Right renal cortex interstitium (tissue), 3 donors: ENCODE data around the gene PCDHB3. TPM values are rescaled to one million over a fixed set of nuclear protein-coding genes. Genes with fewer than 3 reads are reported as not detected.
"Not testable (repeated sequence)": the region's sequence is repeated elsewhere in the genome, so short reads cannot be mapped to it uniquely, and the experiment has no call there.

ENCODE experiments used
- DNase-seq, 3 donors: peaks; one replicate each; pipeline ENCODE4 v3.0.0-alpha.2; 2013; ENCODE audit warnings: low read depth in 3 of 3, low spot score in 2 of 3
- polyA plus RNA-seq, 3 donors: library from polyadenylated mRNA; unstranded; fragments of 120-200 nt; gene quantifications; one replicate each; pipeline ENCODE4 v1.2.1, GENCODE V29; 2013; ENCODE audit not compliant: insufficient read length in 3 of 3

Gene PCDHB3
- polyA plus RNA-seq, 3 donors = 2.6 to 4.0 (median 3.4) TPM

GRCh38 chr5:141135030-141135717 is 34.9 kb downstream of the PCDHB3 start, which contains the start of gene PCDHB5:
Gene PCDHB5, plus strand, starts transcription at chr5:141135206. Its CDS starts 229 bp downstream, at chr5:141135435.
- peak in 1 of 3 donors; percentile 8 for DNase-seq

GRCh38 chr5:141135718-141136266 is 35.5 kb downstream of the PCDHB3 start:
- DNase-seq = no peak

- not testable (repeated sequence) for DNase-seq
Observed at GRCh38 chr5:141137346-141137745, 37.1 kb downstream of the PCDHB3 start.

- peak in 1 of 3 donors; percentile 3 for DNase-seq
Observed at GRCh38 chr5:141149812-141150211, 49.5 kb downstream of the PCDHB3 start, which contains the start of gene PCDHB6. Gene PCDHB6, plus strand, starts transcription at chr5:141150057. Its CDS starts 201 bp downstream, at chr5:141150258.

GRCh38 chr5:141150224-141150992 is 50.1 kb downstream of the PCDHB3 start:
- DNase-seq = no peak

- no peak for DNase-seq
Observed at GRCh38 chr5:141150993-141151325, 50.7 kb downstream of the PCDHB3 start.

- DNase-seq = not testable (repeated sequence)
Observed at GRCh38 chr5:141151632-141152031, 51.4 kb downstream of the PCDHB3 start.

GRCh38 chr5:141152096-141152495 is 51.8 kb downstream of the PCDHB3 start:
- DNase-seq = not testable (repeated sequence)

Other genes starting within 250 kb of the PCDHB3 start
- gene PCDHA10, start 244.6 kb upstream of the PCDHB3 start, polyA plus RNA-seq = 1 to 10 TPM in 1 of 3 donors, under 1 TPM in 2; 0.51 to 2.1 (median 0.62) TPM
- gene PCDHA11, start 231.5 kb upstream of the PCDHB3 start, polyA plus RNA-seq = under 1 TPM; 0.16 to 0.76 (median 0.19) TPM
- gene PCDHA12, start 225.2 kb upstream of the PCDHB3 start, polyA plus RNA-seq = under 1 TPM; 0.06 to 0.14 (median 0.08) TPM
- gene PCDHA13, start 218.3 kb upstream of the PCDHB3 start, polyA plus RNA-seq = under 1 TPM in 1 of 3 donors, not detected in 2; 0.08 TPM
- under 1 TPM; 0.04 to 0.10 (median 0.04) TPM for gene PCDHAC1, start 174.2 kb upstream of the PCDHB3 start, polyA plus RNA-seq
- under 1 TPM; 0.36 to 0.65 (median 0.61) TPM for gene PCDHAC2, start 134.0 kb upstream of the PCDHB3 start, polyA plus RNA-seq
- gene PCDHB1, start 49.1 kb upstream of the PCDHB3 start, polyA plus RNA-seq = under 1 TPM; 0.06 to 0.08 (median 0.08) TPM
- 1 to 10 TPM; 3.8 to 7.9 (median 6.0) TPM for gene PCDHB2, start 5.9 kb upstream of the PCDHB3 start, polyA plus RNA-seq
- gene PCDHB4, start 21.3 kb downstream of the PCDHB3 start, polyA plus RNA-seq = 1 to 10 TPM; 1.8 to 2.9 (median 1.9) TPM
- 1 to 10 TPM; 6.6 to 8.5 (median 8.1) TPM for gene PCDHB5, start 34.7 kb downstream of the PCDHB3 start, polyA plus RNA-seq
- gene PCDHB6, start 49.6 kb downstream of the PCDHB3 start, polyA plus RNA-seq = 1 to 10 TPM; 2.2 to 3.8 (median 3.2) TPM
- gene PCDHB7, start 72.2 kb downstream of the PCDHB3 start, polyA plus RNA-seq = 1 to 10 TPM; 4.7 to 5.5 (median 5.3) TPM
- gene PCDHB8, start 77.3 kb downstream of the PCDHB3 start, polyA plus RNA-seq = 1 to 10 TPM; 1.5 to 4.2 (median 3.2) TPM
- gene PCDHB16, start 81.9 kb downstream of the PCDHB3 start, polyA plus RNA-seq = 1 to 10 TPM; 3.6 to 7.2 (median 5.0) TPM
- 1 to 10 TPM; 4.3 to 5.0 (median 4.9) TPM for gene PCDHB9, start 86.7 kb downstream of the PCDHB3 start, polyA plus RNA-seq
- 1 to 10 TPM; 5.6 to 9.2 (median 7.9) TPM for gene PCDHB10, start 91.9 kb downstream of the PCDHB3 start, polyA plus RNA-seq
- 1 to 10 TPM; 4.3 to 6.0 (median 5.6) TPM for gene PCDHB11, start 99.2 kb downstream of the PCDHB3 start, polyA plus RNA-seq
- 1 to 10 TPM; 4.7 to 5.8 (median 4.8) TPM for gene PCDHB12, start 108.2 kb downstream of the PCDHB3 start, polyA plus RNA-seq
- gene PCDHB13, start 113.4 kb downstream of the PCDHB3 start, polyA plus RNA-seq = 1 to 10 TPM; 5.4 to 6.3 (median 5.6) TPM
- 10 to 100 TPM in 1 of 3 donors, 1 to 10 TPM in 2; 7.2 to 10.5 (median 8.5) TPM for gene PCDHB14, start 122.9 kb downstream of the PCDHB3 start, polyA plus RNA-seq
- gene PCDHB15, start 144.9 kb downstream of the PCDHB3 start, polyA plus RNA-seq = 10 to 100 TPM; 11.3 to 17.3 (median 15.4) TPM
- gene SLC25A2, start 203.6 kb downstream of the PCDHB3 start, polyA plus RNA-seq = not detected
- 100 to 1,000 TPM; 178 to 194 (median 190) TPM for gene TAF7, start 220.3 kb downstream of the PCDHB3 start, polyA plus RNA-seq
- 1 to 10 TPM in 1 of 3 donors, under 1 TPM in 2; 0.78 to 1.2 (median 0.92) TPM for gene PCDHGA1, start 230.0 kb downstream of the PCDHB3 start, polyA plus RNA-seq
- gene PCDHGA2, start 238.3 kb downstream of the PCDHB3 start, polyA plus RNA-seq = 1 to 10 TPM; 6.0 to 7.0 (median 6.8) TPM
- 1 to 10 TPM; 2.4 to 4.3 (median 3.1) TPM for gene PCDHGA3, start 243.4 kb downstream of the PCDHB3 start, polyA plus RNA-seq
- 1 to 10 TPM; 1.3 to 2.1 (median 1.9) TPM for gene PCDHGB1, start 249.6 kb downstream of the PCDHB3 start, polyA plus RNA-seq